Esophagus squamous epithelium (tissue), 5 donors: ENCODE results near the gene MBOAT2. TPM values are rescaled to one million over a fixed set of nuclear protein-coding genes. Genes with fewer than 3 reads are reported as not detected.
"Not testable (repeated sequence)": the region's sequence is repeated elsewhere in the genome, so short reads cannot be mapped to it uniquely, and the experiment has no call there.

ENCODE experiments used
- DNase-seq: peaks from one replicate; lab custom pipeline; 2025; lab: John Stamatoyannopoulos, UW
- H3K27ac ChIP-seq, 4 donors: fragments of 200-600 bp; sonication (generic); one replicate each; pipeline ENCODE4 v1.5.1; 2016 to 2019; ENCODE audit warnings: mild to moderate bottlenecking in 1 of 4
- H3K27me3 ChIP-seq, 4 donors: fragments of 200-600 bp; sonication (generic); 1 replicate in 3 of 4; 2 replicates in 1 of 4; pipeline versions ENCODE4 v1.5.1 to v1.6.0; 2017 to 2021; ENCODE audit warnings: antibody characterized with exemption in 1 of 4
- H3K36me3 ChIP-seq, 3 donors: fragments of 200-600 bp; sonication (generic); one replicate each; pipeline ENCODE4 v1.5.1; 2016 to 2019
- H3K4me1 ChIP-seq, 3 donors: fragments of 200-600 bp; sonication (generic); one replicate each; pipeline ENCODE4 v1.5.1; 2017 to 2019
- H3K4me3 ChIP-seq, 4 donors: fragments of 200-600 bp; sonication (generic); 1 replicate in 3 of 4; 2 replicates in 1 of 4; pipeline ENCODE4 v1.5.1; 2016 to 2019; ENCODE audit warnings: mild to moderate bottlenecking in 2 of 4, moderate library complexity in 1 of 4
- H3K9me3 ChIP-seq, 3 donors: fragments of 200-600 bp; sonication (generic); one replicate each; pipeline ENCODE4 v1.5.1; 2016 to 2019
- POLR2A ChIP-seq, 4 donors: fragments of 450-650 bp; IDR thresholded peaks; one replicate each; pipeline ENCODE4 v1.6.1; 2017; ENCODE audit warnings: antibody characterized with exemption in 4 of 4, mild to moderate bottlenecking in 4 of 4, moderate library complexity in 3 of 4
- WGBS, 2 donors: methylation state at CpG; one replicate each; pipeline ENCODE4 v1.1.5; 2018; 5-methylcytosine and 5-hydroxymethylcytosine counted together
- intact Hi-C: fragments of 100-400 bp; cut with DNase I; formaldehyde crosslinking; loops from one replicate; pipeline ENCODE4 v1.15.0; 2022
- total RNA-seq, 4 donors: library from RNA; depleted of rRNA; stranded (reverse); fragments of >200 nt; gene quantifications; one replicate each; pipeline ENCODE4 v1.1.0, GENCODE V29; 2016
- TF ChIP-seq, protein P1 (sequence below), 6 experiments: fragments of 450-650 bp in 4 of 6; fragments of 200-600 bp in 2 of 6; sonication (generic) in 2 of 6; IDR thresholded peaks; one replicate each; pipeline ENCODE4 v1.5.1; 2016 to 2019; ENCODE audit warnings: antibody characterized with exemption in 6 of 6, mild to moderate bottlenecking in 4 of 6, moderate library complexity in 4 of 6
- donor health status: DM: yes; HTN: yes; CAD: no.

Gene MBOAT2
- total RNA-seq, result 100 to 1,000 TPM in 1 of 4 donors, 10 to 100 TPM in 3; 56.6 to 110 (median 73.1) TPM

GRCh38 chr2:9003616-9004337 lies at the start of gene MBOAT2:
MBOAT2 (minus strand) TSS chr2:9003684; CDS start chr2:9003614, 70 bp downstream.
- intact Hi-C loops, result no loop called here
- 0% methylated on average over 16 of the region's 104 CpGs; no CpG with 5 or more reads in 1 of the 2 donors for WGBS, 2 donors
- Histone ChIP-seq H3K9me3 (no peaks in the 10 kb centered on the region), H3K27ac (peak within 1 kb of the TSS; percentile 89 to 96 (median 90)), H3K36me3 (no peaks in the 10 kb centered on the region), H3K4me1 (peaks cover 0 to 39% (median 4%) of the 10 kb centered on the region in 3 donors), H3K4me3 (peak within 1 kb of the TSS; percentile 52 to 89 (median 84)), H3K27me3 (no peaks in the 10 kb centered on the region)
- DNase-seq, result no peak
- peak in 3 of 4 donors; percentile 23 to 80 (median 75) for TF ChIP-seq POLR2A (IDR thresholded peaks at IDR 0.05)
- TF ChIP-seq, protein P1, sequence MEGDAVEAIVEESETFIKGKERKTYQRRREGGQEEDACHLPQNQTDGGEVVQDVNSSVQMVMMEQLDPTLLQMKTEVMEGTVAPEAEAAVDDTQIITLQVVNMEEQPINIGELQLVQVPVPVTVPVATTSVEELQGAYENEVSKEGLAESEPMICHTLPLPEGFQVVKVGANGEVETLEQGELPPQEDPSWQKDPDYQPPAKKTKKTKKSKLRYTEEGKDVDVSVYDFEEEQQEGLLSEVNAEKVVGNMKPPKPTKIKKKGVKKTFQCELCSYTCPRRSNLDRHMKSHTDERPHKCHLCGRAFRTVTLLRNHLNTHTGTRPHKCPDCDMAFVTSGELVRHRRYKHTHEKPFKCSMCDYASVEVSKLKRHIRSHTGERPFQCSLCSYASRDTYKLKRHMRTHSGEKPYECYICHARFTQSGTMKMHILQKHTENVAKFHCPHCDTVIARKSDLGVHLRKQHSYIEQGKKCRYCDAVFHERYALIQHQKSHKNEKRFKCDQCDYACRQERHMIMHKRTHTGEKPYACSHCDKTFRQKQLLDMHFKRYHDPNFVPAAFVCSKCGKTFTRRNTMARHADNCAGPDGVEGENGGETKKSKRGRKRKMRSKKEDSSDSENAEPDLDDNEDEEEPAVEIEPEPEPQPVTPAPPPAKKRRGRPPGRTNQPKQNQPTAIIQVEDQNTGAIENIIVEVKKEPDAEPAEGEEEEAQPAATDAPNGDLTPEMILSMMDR (IDR thresholded peaks at IDR 0.05), result no peak

GRCh38 chr2:9052821-9053533 lies 49.5 kb upstream of the MBOAT2 start:
- intact Hi-C loops, result no loop called here
- H3K4me1 ChIP-seq, result peaks cover 0 to 22% (median 5%) of the 10 kb centered on the region in 3 donors
- H3K9me3 ChIP-seq, result no peaks in the 10 kb centered on the region
- no peaks in the 10 kb centered on the region for H3K36me3 ChIP-seq
- H3K27me3 ChIP-seq, result no peaks in the 10 kb centered on the region
- WGBS, 2 donors, result 67 to 75% methylated on average over 3 to 4 of the region's 6 CpGs
- H3K4me3 ChIP-seq, result no peak overlapping the region
- TF ChIP-seq POLR2A (IDR thresholded peaks at IDR 0.05), result no peak
- TF ChIP-seq, protein P1 (IDR thresholded peaks at IDR 0.05), result no peak
- H3K27ac ChIP-seq, result peak overlapping the region; percentile 41 to 81 (median 70)
- no peak for DNase-seq

GRCh38 chr2:9051451-9051850 lies 48.0 kb upstream of the MBOAT2 start:
- intact Hi-C loops, H3K4me3 ChIP-seq, DNase-seq, H3K36me3 ChIP-seq, H3K27ac ChIP-seq, H3K9me3 ChIP-seq, H3K27me3 ChIP-seq: not testable (repeated sequence)
- 87 to 93% methylated on average over 5 of the region's 5 CpGs for WGBS, 2 donors
- peaks cover 0 to 22% (median 5%) of the 10 kb centered on the region in 3 donors for H3K4me1 ChIP-seq

DNA sequence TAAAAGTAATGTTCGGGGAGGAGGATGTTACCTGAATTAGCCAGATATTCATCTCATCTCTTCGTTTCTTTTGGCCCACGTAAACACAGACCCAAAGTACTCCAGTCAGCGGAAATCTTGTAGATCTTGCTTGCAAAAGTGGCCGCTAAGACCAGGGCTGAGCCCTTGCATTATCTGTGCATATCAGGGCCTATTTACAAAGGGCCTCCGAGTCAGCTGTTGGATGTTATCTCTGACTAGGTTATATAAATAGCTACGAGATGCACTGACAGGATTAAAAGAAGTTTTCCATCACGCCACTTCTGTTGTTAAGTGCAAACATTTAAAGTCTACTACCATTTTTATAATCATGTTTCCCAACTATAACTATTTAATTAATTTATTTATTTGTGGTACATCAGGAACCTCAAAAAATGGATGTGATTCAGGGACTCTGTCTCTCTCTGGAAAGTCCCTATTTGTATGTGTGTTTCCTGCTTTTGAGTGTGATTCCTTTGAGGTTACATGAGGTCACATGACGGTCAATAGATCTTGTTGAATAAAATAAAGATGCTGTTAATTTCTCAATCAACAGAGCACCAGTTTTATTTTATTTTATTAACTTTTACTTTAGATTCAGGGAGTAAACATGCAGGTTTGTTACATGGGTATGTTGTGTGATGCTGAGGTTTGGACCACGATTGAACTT lies 46.8 kb upstream of the MBOAT2 start:
- WGBS, 2 donors, result 78 to 79% methylated on average over 10 of the region's 10 CpGs
- Histone ChIP-seq H3K27me3 (no peaks in the 10 kb centered on the region), H3K9me3 (no peaks in the 10 kb centered on the region), H3K27ac (no peak overlapping the region), H3K4me3 (no peak overlapping the region), H3K4me1 (peaks cover 0 to 22% (median 5%) of the 10 kb centered on the region in 3 donors), H3K36me3 (no peaks in the 10 kb centered on the region)
- DNase-seq, result no peak
- TF ChIP-seq, protein P1 (IDR thresholded peaks at IDR 0.05), result no peak
- no peak for TF ChIP-seq POLR2A (IDR thresholded peaks at IDR 0.05)
- intact Hi-C loops, result no loop called here

- DNase-seq, result no peak
Observed at GRCh38 chr2:9045595-9045994, 42.1 kb upstream of the MBOAT2 start.

GRCh38 chr2:9043491-9043890 lies 40.0 kb upstream of the MBOAT2 start:
- H3K4me1 ChIP-seq, H3K36me3 ChIP-seq, intact Hi-C loops, H3K27me3 ChIP-seq, H3K9me3 ChIP-seq, DNase-seq, H3K4me3 ChIP-seq, H3K27ac ChIP-seq: not testable (repeated sequence)
- 86 to 91% methylated on average over 2 of the region's 2 CpGs for WGBS, 2 donors

More at GRCh38 chr2:9045595-9045994, 42.1 kb upstream of the MBOAT2 start:
- H3K27me3 ChIP-seq, result no peaks in the 10 kb centered on the region
- intact Hi-C loops, result no loop called here
- WGBS, 2 donors, result 76 to 81% methylated on average over 7 of the region's 7 CpGs
- no peaks in the 10 kb centered on the region for H3K4me1 ChIP-seq
- no peak for TF ChIP-seq POLR2A (IDR thresholded peaks at IDR 0.05)
- TF ChIP-seq, protein P1 (IDR thresholded peaks at IDR 0.05), result no peak
- H3K4me3 ChIP-seq, result no peak overlapping the region
- no peaks in the 10 kb centered on the region for H3K36me3 ChIP-seq
- no peaks in the 10 kb centered on the region for H3K9me3 ChIP-seq
- H3K27ac ChIP-seq, result no peak overlapping the region
